IPS DF 4.7 (cell line): ENCODE measurements around the gene TEKT2.
A peak's percentile ranks its signal among the peaks of the same experiment; 100 is the strongest.

Experiments
- DNase-seq: peaks from one replicate; pipeline ENCODE4 v3.0.0-alpha.2; 2013; ENCODE audit warnings: low spot score; ENCODE audit errors: extremely low read depth

The TEKT2 gene

GRCh38 chr1:36087233-36088123 is 3.6 kb downstream of the TEKT2 start:
- no peak for DNase-seq

DNA sequence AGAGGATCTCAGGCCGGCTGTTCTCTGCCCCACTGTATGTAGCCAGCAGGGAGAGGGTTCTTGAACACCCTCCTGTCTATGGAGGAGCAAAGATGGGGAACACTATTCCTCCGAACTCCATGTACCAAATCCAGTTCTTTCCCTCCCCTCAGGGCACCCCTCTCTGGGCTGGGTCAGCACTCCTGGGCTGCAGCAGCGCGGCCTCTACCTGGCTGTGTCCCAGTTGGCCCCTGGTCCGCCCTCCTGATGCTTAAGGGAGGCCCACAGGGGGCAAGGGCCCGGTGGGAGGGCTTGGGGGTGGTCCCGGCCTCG is 4.3 kb downstream of the TEKT2 start:
- DNase-seq = no peak

DNA sequence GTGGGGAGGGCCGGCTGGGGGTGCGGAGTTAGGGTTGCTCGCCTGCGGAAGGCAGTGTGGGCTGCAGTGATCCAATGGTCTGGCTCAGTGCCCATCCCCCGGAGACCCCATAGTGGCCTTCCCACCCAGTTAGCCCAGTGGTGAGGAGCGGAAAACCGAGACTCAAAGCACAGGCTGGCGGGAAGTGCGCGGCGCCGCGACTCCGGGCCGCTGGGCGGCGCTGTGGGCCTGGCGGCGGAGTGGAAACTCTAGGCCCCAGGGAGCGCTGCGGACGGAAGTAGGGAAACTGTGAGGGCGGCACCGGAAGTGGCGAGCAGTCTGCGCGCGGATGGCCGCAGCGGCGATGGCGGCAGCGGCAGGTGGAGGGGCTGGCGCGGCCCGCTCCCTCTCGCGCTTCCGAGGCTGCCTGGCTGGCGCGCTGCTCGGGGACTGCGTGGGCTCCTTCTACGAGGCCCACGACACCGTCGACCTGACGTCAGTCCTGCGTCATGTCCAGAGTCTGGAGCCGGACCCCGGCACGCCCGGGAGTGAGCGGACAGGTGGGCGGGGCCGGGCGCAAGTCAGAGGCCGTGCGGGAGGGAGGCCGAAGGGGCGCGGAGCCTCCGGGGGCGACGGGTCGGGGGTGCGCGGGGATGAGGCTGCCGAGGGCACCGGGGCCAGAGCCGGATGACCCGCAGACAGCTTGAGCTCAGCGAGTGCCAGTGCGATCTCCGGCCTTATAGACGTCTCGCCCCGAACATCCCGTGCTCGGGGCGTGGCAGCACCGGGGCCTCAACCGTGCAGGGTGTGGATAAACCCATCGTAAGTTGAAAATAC is 4.9 kb downstream of the TEKT2 start, which contains the start of gene ADPRS:
Gene ADPRS (plus strand): TSS at position 316 of the 816 bp plus-strand sequence. CDS start 13 bp downstream, at position 329.
- DNase-seq = no peak

DNA sequence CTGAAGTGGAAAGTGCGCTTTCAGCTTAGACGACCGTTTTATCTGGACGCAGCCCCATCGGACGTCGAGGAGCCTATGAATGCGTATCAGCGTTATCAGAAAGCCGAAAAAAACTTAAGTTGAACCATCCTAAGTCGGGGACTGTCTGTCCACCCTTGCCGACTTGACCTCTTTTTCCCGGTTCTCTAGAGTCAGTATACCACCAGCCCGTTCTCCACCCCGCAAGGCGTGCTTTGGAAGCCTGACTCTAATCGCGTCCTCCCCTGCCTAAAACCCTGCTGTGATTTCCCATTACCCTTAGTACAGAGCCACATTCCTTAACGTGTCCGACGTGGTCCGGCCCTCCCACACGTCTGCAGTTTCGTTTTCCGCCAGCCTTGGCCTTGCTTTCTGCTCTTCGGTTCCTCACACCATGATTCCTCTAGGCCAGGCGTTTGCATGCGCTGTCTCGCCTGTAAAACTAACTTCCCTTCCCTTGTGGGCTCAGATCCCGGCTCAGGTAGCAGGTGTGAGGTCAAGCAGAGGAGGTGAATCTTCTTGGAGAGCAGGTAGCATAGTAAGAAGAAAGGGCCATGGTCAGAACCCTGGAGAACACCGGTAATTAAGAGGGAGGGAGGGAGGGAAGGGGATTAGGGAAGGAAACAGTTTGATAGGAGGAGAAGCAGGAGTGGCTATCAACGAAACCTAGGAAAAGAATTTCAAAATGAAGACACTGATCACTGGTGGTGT is 5.7 kb downstream of the TEKT2 start:
- no peak for DNase-seq

- no peak for DNase-seq
Measured at GRCh38 chr1:36091141-36091540, 7.2 kb downstream of the TEKT2 start.

GRCh38 chr1:36091698-36092097 is 7.8 kb downstream of the TEKT2 start:
- DNase-seq = no peak

GRCh38 chr1:36092166-36092797 is 8.4 kb downstream of the TEKT2 start:
- DNase-seq = no peak

GRCh38 chr1:36092798-36093185 is 8.9 kb downstream of the TEKT2 start:
- DNase-seq = no peak

DNA sequence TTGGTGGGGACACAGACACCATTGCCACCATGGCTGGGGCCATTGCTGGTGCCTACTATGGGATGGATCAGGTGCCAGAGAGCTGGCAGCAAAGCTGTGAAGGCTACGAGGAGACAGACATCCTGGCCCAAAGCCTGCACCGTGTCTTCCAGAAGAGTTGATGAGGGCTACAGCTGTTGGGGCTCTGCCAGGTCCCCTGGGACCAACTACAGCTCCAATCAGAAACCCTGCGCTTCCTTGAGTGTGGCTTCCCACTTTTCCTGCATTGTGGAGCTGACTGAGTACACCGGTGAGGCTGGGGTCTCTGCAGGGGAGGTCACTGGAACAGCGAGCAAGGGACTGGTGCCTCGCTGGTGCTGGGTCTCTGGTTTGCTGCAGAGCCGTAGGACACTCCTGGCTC is 9.3 kb downstream of the TEKT2 start:
- no peak for DNase-seq

DNA sequence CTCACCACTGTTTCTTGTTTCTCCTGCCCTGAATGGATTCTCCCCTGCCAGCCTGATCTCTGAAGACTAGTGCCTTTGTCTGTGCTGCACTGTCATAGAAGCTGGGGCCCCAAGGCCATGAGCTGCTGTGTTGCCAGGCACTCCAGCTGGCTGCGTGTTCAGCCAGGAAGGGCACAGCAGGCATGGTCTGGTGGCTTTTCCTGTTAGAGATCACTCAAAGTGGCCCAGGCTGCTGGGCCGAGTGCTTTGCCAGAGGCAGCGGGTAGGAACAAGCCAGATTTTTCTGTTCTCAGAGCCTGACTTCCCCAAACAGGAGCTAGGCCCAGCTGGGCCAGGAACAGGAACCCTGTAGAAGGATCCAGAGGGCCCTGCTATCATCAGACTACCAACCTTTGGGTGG is 10.0 kb downstream of the TEKT2 start:
- no peak for DNase-seq

DNA sequence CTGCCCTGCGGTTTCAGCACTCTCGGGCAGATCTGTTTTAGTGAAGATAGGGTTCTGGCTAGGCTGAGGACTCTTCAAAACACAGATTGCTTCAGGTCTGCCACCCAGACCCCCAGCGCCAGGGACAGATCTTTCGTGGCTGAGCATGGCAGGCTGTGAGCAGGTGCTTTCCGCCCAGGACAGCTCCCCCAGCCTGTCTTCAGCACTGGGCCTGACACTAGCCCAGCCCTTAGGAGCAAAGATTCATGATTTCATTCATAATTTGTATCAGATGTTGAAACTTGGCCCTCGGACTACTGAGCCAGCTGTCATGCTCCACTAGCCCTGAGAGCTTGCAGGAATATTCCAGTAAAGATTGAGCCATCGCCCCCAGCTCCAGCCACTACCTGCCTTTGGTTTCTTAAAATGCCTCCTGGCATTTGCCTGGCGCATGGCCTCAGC is 10.7 kb downstream of the TEKT2 start:
- DNase-seq = no peak

GRCh38 chr1:36095760-36096405 is 12.0 kb downstream of the TEKT2 start:
- no peak for DNase-seq

DNA sequence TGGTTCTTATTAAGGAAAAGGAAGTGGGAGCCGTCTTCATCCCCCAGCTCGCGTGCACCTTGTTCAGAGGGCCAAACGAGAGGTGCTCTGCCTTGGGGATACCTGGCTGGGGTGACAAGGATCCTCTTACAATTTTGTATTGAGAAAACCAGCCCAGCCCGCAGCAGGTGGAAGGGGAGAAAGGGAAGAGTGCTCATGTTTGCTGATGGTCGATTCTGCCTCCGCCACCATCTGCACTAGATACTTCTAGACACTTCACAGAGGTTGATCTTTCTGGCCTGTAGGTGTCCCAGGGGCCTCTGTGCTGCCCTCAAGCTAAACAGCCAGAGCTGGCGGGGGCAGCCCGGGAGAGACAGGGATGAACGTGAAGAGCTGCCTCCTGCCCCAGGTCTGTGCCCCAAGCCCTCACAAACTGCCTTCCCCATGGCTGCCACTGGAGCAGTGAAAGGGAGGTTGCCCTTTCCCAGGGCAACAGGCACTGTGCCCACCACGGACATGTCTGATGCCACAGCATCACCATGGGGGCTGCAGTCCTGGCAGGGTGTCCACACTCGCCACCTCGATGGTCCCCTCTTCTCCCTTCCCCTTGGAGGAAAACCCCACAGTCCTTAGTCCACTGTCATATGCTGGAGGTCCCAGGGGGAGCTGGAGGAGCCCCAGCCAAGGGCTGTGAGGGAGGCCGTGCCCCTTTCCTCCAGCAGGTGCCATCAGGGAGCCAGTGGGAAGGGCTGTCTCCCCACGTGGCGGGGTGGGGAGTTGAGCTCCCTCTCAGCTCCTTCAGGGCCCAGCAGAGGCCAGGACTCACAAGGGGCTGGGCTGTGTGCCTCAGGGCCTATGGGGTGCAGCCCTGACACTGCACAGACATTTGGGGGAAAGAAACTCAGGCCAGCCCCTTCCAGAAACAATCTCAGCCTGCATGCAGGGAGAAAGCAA is 12.9 kb downstream of the TEKT2 start:
- DNase-seq = no peak

DNA sequence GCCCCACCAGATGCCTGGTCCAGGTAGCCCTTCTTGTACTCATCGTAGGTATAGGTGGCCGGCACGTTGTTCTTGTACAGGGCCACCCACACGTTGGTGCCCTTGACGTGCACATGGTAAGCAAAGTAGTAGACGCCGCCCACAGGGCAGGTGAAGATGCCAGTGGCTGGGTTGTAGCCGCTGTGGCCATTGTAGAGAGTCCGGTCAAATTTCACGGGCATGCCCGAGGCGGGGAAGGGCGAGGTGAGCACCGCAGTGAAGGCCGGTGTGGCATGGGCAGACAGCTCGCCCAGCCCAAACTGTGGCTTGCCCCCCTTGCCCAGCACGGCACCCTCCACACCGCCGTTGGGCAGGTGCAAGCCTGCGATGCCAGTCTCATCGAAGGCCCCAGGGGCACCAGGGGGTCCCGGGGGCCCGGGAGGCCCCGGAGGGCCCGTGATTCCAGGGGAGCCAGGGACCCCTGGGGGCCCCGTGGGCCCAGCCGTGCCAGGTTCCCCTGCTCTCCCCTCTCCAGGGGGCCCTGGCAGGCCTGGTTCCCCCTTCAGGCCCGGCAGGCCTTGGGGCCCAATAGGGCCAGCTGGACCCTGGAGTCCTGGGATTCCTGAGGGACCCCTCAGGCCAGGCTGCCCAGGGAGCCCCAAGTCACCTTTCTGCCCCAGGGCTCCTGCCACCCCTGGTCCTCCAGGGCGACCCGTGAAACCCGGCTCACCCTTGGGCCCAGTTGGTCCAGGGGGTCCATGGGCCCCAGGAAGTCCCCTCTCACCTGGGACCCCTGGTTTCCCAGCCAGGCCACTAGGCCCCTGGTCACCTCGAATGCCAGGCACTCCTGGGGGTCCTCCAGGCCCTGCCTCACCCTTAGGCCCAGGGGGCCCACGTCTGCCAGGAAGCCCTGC is 14.0 kb downstream of the TEKT2 start:
- no peak for DNase-seq

DNA sequence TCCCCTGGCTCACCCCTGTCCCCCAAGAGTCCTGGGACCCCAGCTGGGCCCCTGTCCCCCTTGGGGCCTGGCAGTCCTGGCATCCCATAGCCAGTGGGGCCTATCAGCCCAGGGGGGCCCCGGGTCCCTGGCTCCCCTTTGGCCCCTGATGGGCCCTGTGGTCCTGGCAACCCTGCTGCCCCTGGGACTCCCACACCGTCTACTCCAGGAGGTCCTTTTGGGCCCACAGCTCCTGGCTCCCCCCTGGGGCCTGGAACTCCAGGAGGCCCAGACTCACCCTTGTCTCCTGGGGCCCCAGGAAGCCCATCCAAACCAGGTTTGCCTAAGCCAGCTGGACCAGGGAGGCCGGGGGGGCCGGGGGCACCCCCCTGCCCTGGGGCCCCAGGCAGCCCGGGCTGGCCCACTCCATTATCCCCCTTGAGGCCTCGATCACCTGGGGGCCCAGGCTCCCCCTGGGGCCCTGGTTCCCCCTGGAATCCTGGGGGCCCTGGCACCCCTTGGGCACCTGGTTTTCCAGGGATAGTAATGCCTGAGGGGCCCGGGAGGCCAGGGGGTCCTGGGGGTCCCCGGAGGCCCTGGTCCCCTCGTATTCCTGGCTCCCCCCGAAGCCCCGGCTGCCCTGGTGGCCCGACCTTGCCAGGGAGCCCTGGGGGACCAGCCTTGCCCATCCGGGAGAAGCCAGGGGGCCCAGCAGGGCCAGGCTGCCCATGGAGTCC is 14.9 kb downstream of the TEKT2 start:
- DNase-seq = no peak

GRCh38 chr1:36099681-36100341 is 15.9 kb downstream of the TEKT2 start:
- DNase-seq = peak; percentile 64

GRCh38 chr1:36100376-36100775 is 16.5 kb downstream of the TEKT2 start:
- DNase-seq = no peak

DNA sequence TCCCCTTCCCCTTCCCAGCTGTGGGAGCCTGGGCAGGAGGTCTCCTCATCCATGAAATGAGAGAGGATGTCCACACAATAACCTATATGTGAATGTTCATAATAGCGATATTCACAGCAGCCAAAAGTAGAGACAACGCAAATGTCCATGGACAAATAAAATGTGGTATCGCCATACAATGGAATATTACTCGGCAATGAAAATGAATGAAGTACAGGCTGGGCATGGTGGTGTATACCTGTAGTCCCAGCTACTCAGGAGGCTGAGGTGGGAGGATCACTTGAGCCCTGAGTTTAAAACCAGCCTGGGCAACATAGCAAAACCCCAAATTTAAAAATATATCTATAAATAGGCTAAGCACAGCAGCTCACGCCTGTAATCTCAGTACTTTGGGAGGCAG is 17.7 kb downstream of the TEKT2 start:
- no peak for DNase-seq
